ENCODE measurements around the gene CAMK1D. TPM values are rescaled to one million over a fixed set of nuclear protein-coding genes. Genes with fewer than 3 reads are reported as not detected.

Gene CAMK1D
- total RNA-seq, 2 experiments from 2014 or later = 11.9 to 15.4 TPM

DNA sequence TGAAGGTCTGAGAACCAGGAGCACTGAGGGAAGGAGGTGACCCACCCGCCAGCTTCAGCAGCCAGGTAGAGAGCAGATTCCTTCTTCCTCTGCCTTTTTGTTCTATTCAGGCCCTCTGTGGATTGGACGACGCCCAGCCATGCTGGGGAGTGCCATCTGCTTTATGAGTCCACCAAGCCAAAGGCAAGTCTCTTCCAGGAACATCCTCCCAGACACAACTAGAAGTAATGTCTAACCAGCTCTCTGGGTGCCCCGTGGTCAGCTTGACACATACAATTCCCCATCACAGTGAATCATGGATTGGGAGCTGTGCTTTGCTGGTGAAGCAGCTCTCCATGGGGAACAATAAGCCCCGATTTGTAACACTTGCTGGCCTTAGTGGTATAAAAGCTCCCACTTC lies 526.9 kb downstream of the CAMK1D start:
- H3K4me3 Mint-ChIP-seq = no peak overlapping the region

GRCh38 chr10:12877150-12877549 lies 527.8 kb downstream of the CAMK1D start:
- H3K4me3 Mint-ChIP-seq = no peak overlapping the region
- peaks cover 4% of the 10 kb centered on the region for H3K27me3 Mint-ChIP-seq
- H3K36me3 Mint-ChIP-seq = peaks cover 2% of the 10 kb centered on the region
- no peak for DNase-seq
- H3K4me1 Mint-ChIP-seq = no peaks in the 10 kb centered on the region
- no peaks in the 10 kb centered on the region for H3K9me3 Mint-ChIP-seq
- no peak overlapping the region for H3K27ac Mint-ChIP-seq

More for the DNA sequence above, 526.9 kb downstream of the CAMK1D start:
- Mint-ChIP-seq H3K9me3 (no peaks in the 10 kb centered on the region), H3K4me1 (no peaks in the 10 kb centered on the region), H3K27ac (no peak overlapping the region), H3K36me3 (peaks cover 2% of the 10 kb centered on the region), H3K27me3 (peaks cover 8% of the 10 kb centered on the region)
- no peak for DNase-seq

GRCh38 chr10:12880423-12880822 lies 531.1 kb downstream of the CAMK1D start:
- H3K4me3 Mint-ChIP-seq = no peak overlapping the region
- H3K27ac Mint-ChIP-seq = no peak overlapping the region
- no peaks in the 10 kb centered on the region for H3K9me3 Mint-ChIP-seq
- no peaks in the 10 kb centered on the region for H3K4me1 Mint-ChIP-seq
- DNase-seq = no peak
- peaks cover 13% of the 10 kb centered on the region for H3K27me3 Mint-ChIP-seq
- H3K36me3 Mint-ChIP-seq = peaks cover 2% of the 10 kb centered on the region

DNA sequence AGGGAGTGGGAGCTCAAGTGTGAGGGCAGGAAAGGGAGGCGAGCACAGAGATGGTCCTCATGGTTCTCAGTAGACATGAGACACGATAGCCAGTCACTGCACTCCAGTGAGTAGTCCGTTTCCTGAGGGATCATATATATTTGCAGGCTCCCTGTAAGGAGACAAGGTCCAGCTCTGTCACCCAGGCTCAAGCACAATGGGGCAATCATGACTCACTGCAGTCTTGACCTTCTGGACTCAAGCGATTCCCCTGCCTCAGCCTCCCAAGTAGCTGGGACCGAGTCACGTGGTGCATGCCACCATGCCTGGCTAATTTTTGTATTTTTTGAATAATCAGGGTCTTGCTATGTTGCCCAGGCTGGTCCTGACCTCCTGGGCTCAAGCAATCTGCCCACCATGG lies 535.5 kb downstream of the CAMK1D start:
- H3K4me1 Mint-ChIP-seq = no peaks in the 10 kb centered on the region
- peaks cover 13% of the 10 kb centered on the region for H3K27me3 Mint-ChIP-seq
- no peaks in the 10 kb centered on the region for H3K36me3 Mint-ChIP-seq
- no peak for DNase-seq
- H3K9me3 Mint-ChIP-seq = no peaks in the 10 kb centered on the region
- no peak overlapping the region for H3K27ac Mint-ChIP-seq
- no peak overlapping the region for H3K4me3 Mint-ChIP-seq

Other genes with a start within 250 kb of the CAMK1D start
- 10 to 100 TPM in 1 of 2 experiments, 1 to 10 TPM in 1; 9.7 to 10.1 TPM for gene SEC61A2, start 219.9 kb upstream of the CAMK1D start, total RNA-seq
- gene NUDT5, start 153.7 kb upstream of the CAMK1D start, total RNA-seq = 100 to 1,000 TPM; 108 to 114 TPM
- 100 to 1,000 TPM; 162 to 170 TPM for gene CDC123, start 153.4 kb upstream of the CAMK1D start, total RNA-seq